GM12874 (cell line): ENCODE results near the gene GLDN.

Source experiments
- CTCF ChIP-seq: IDR thresholded peaks from 2 replicates; pipeline ENCODE4 v1.5.1; 2011; ENCODE audit warnings: low read depth, mild to moderate bottlenecking, control low read depth, low read length, moderate library complexity; ENCODE audit not compliant: insufficient read depth

The GLDN gene

GRCh38 chr15:51341366-51342226 is at the start of gene GLDN:
Gene GLDN (plus strand): TSS chr15:51341655. CDS start chr15:51341685, 30 bp downstream.
- no peak for TF ChIP-seq CTCF

- no peak for TF ChIP-seq CTCF
Observed at GRCh38 chr15:51298620-51299019, 42.8 kb upstream of the GLDN start.

GRCh38 chr15:51299187-51300015 is 42.1 kb upstream of the GLDN start:
- TF ChIP-seq CTCF, result no peak

GRCh38 chr15:51302480-51302879 is 39.0 kb upstream of the GLDN start:
- no peak for TF ChIP-seq CTCF

GRCh38 chr15:51303462-51303980 is 37.9 kb upstream of the GLDN start:
- no peak for TF ChIP-seq CTCF

- no peak for TF ChIP-seq CTCF
Observed at GRCh38 chr15:51307325-51307724, 34.1 kb upstream of the GLDN start.

- no peak for TF ChIP-seq CTCF
Observed at GRCh38 chr15:51307811-51308210, 33.6 kb upstream of the GLDN start.
